Neuron (in vitro differentiated cells): ENCODE measurements around the gene C16orf86.
"Not testable (repeated sequence)": the region's sequence is repeated elsewhere in the genome, so short reads cannot be mapped to it uniquely, and the experiment has no call there.

Experiments
- H2AFZ ChIP-seq: one replicate; pipeline ENCODE4 v1.6.1; 2013; ENCODE audit warnings: low read depth, mild to moderate bottlenecking, inconsistent platforms, low read length, moderate library complexity
- H3K27me3 ChIP-seq: one replicate; pipeline ENCODE4 v1.6.1; 2013; ENCODE audit warnings: low read length; ENCODE audit not compliant: insufficient read depth
- H3K36me3 ChIP-seq: one replicate; pipeline ENCODE4 v1.6.1; 2013; ENCODE audit warnings: low read length; ENCODE audit not compliant: insufficient read depth
- H3K4me1 ChIP-seq: one replicate; pipeline ENCODE4 v1.6.1; 2013; ENCODE audit warnings: low read length; ENCODE audit not compliant: insufficient read depth
- H3K4me3 ChIP-seq: 2 replicates; pipeline ENCODE4 v1.5.1; 2013; ENCODE audit warnings: mild to moderate bottlenecking, low read length, moderate library complexity
- H3K9me3 ChIP-seq: one replicate; pipeline ENCODE4 v1.6.1; 2013; ENCODE audit warnings: low read length

The C16orf86 gene

GRCh38 chr16:67675999-67676398, 9.4 kb downstream of the C16orf86 start:
- Histone ChIP-seq H3K4me3 (no peak overlapping the region), H3K27me3 (no peaks in the 10 kb centered on the region), H3K36me3 (peaks cover 15% of the 10 kb centered on the region), H2AFZ (no peak overlapping the region), H3K4me1 (no peaks in the 10 kb centered on the region), H3K9me3 (no peaks in the 10 kb centered on the region)

- H2AFZ ChIP-seq = no peak overlapping the region
- H3K9me3 ChIP-seq = no peaks in the 10 kb centered on the region
- peaks cover 15% of the 10 kb centered on the region for H3K36me3 ChIP-seq
- no peaks in the 10 kb centered on the region for H3K27me3 ChIP-seq
- no peaks in the 10 kb centered on the region for H3K4me1 ChIP-seq
- no peak overlapping the region for H3K4me3 ChIP-seq
Measured at GRCh38 chr16:67676516-67676915, 9.9 kb downstream of the C16orf86 start.

- H3K27me3 ChIP-seq = no peaks in the 10 kb centered on the region
- H3K9me3 ChIP-seq = no peaks in the 10 kb centered on the region
- peaks cover 17% of the 10 kb centered on the region for H3K36me3 ChIP-seq
- H3K4me1 ChIP-seq = no peaks in the 10 kb centered on the region
- H3K4me3 ChIP-seq = no peak overlapping the region
- H2AFZ ChIP-seq = no peak overlapping the region
Measured at GRCh38 chr16:67676939-67677338, 10.3 kb downstream of the C16orf86 start.

GRCh38 chr16:67677712-67678111, 11.1 kb downstream of the C16orf86 start:
- no peaks in the 10 kb centered on the region for H3K9me3 ChIP-seq
- no peaks in the 10 kb centered on the region for H3K4me1 ChIP-seq
- H3K4me3 ChIP-seq = no peak overlapping the region
- H2AFZ ChIP-seq = no peak overlapping the region
- H3K27me3 ChIP-seq = no peaks in the 10 kb centered on the region
- peaks cover 17% of the 10 kb centered on the region for H3K36me3 ChIP-seq

- Histone ChIP-seq H2AFZ (no peak overlapping the region), H3K27me3 (no peaks in the 10 kb centered on the region), H3K4me3 (no peak overlapping the region), H3K9me3 (no peaks in the 10 kb centered on the region), H3K4me1 (no peaks in the 10 kb centered on the region), H3K36me3 (peaks cover 23% of the 10 kb centered on the region)
Measured at GRCh38 chr16:67678354-67679023, 11.9 kb downstream of the C16orf86 start.

GRCh38 chr16:67679935-67680897, 13.6 kb downstream of the C16orf86 start:
- H3K4me3 ChIP-seq = no peak overlapping the region
- H3K4me1 ChIP-seq = no peaks in the 10 kb centered on the region
- H3K27me3 ChIP-seq = no peaks in the 10 kb centered on the region
- H2AFZ ChIP-seq = no peak overlapping the region
- no peaks in the 10 kb centered on the region for H3K9me3 ChIP-seq
- H3K36me3 ChIP-seq = peaks cover 35% of the 10 kb centered on the region

GRCh38 chr16:67683767-67684166, 17.2 kb downstream of the C16orf86 start:
- H3K27me3 ChIP-seq = no peaks in the 10 kb centered on the region

GRCh38 chr16:67685388-67686112, 18.9 kb downstream of the C16orf86 start:
- H3K4me3 ChIP-seq = no peak overlapping the region

More at GRCh38 chr16:67683767-67684166, 17.2 kb downstream of the C16orf86 start:
- no peak overlapping the region for H2AFZ ChIP-seq
- no peak overlapping the region for H3K4me3 ChIP-seq
- H3K4me1 ChIP-seq = no peaks in the 10 kb centered on the region
- H3K36me3 ChIP-seq = peaks cover 34% of the 10 kb centered on the region
- no peaks in the 10 kb centered on the region for H3K9me3 ChIP-seq

GRCh38 chr16:67693517-67694285, 27.1 kb downstream of the C16orf86 start:
- not testable (repeated sequence) for H3K9me3 ChIP-seq, H2AFZ ChIP-seq, H3K4me3 ChIP-seq, H3K4me1 ChIP-seq, H3K27me3 ChIP-seq
- H3K36me3 ChIP-seq = peaks cover 15% of the 10 kb centered on the region

More at GRCh38 chr16:67685388-67686112, 18.9 kb downstream of the C16orf86 start:
- H3K4me1 ChIP-seq = no peaks in the 10 kb centered on the region
- H3K36me3 ChIP-seq = peaks cover 31% of the 10 kb centered on the region
- H2AFZ ChIP-seq = no peak overlapping the region
- no peaks in the 10 kb centered on the region for H3K9me3 ChIP-seq
- no peaks in the 10 kb centered on the region for H3K27me3 ChIP-seq

- H2AFZ ChIP-seq = no peak overlapping the region
- peaks cover 8% of the 10 kb centered on the region for H3K9me3 ChIP-seq
- no peak overlapping the region for H3K4me3 ChIP-seq
- H3K27me3 ChIP-seq = no peaks in the 10 kb centered on the region
- H3K36me3 ChIP-seq = peaks cover 18% of the 10 kb centered on the region
- H3K4me1 ChIP-seq = no peaks in the 10 kb centered on the region
Measured at GRCh38 chr16:67694611-67695010, 28.0 kb downstream of the C16orf86 start.

- H3K4me1 ChIP-seq = peaks cover 6% of the 10 kb centered on the region
- no peaks in the 10 kb centered on the region for H3K27me3 ChIP-seq
- H3K4me3 ChIP-seq = no peak overlapping the region
- H3K36me3 ChIP-seq = peaks cover 9% of the 10 kb centered on the region
- peaks cover 10% of the 10 kb centered on the region for H3K9me3 ChIP-seq
- no peak overlapping the region for H2AFZ ChIP-seq
Measured at GRCh38 chr16:67697422-67698185, 31.0 kb downstream of the C16orf86 start.

GRCh38 chr16:67699265-67699664, 32.7 kb downstream of the C16orf86 start:
- H3K4me3 ChIP-seq = no peak overlapping the region
- H3K4me1 ChIP-seq = peaks cover 6% of the 10 kb centered on the region
- peaks cover 10% of the 10 kb centered on the region for H3K9me3 ChIP-seq
- peaks cover 9% of the 10 kb centered on the region for H3K36me3 ChIP-seq
- no peaks in the 10 kb centered on the region for H3K27me3 ChIP-seq
- no peak overlapping the region for H2AFZ ChIP-seq
